HS-5 (cell line): Measurements from ENCODE around the gene MYH9.

ENCODE experiments used
- DNase-seq: peaks from one replicate; pipeline ENCODE4 v3.0.0-alpha.2; 2012; ENCODE audit warnings: low read depth

The MYH9 gene

GRCh38 chr22:36311386-36312085 lies 76.2 kb downstream of the MYH9 start:
- no peak for DNase-seq

DNA sequence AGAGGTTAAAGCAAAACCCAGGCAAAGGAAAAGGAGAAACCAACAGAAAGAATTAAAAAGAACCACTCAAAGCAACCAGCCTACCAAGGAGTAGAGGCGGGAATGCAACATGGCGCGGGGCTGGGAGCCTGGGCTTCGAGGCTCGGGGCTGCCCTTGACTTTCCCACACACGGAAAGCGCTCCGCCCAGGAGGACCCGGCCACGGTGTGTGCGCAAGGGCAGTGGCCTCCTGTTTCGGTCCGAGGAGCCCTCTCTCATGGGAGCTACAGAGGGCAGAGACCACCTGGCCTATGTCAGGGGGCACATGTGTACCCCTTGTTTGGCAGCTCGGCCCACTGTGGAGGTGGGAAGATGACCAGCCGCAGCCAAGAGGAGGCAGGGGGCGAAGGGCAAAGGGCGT lies 78.9 kb downstream of the MYH9 start:
- DNase-seq, result no peak

DNA sequence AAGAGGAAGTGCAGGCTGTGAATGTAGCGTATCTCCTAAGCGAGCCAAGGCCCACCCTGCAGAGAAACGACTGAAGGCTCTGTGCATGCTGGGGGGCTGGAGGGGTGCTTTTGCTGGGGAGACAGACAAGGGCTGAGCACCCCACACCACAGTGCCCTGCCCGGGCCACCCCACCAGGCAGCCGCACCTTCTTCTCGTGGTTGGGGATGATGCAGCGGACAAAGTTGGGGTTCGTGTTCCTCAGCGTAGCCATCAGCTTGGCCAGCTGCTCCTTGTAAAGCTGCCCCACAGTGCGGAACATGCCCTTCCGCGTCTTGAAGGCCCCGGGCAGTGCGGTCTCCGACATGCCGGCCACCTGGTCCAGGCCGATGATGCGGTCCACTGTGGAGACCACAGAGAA lies 81.5 kb downstream of the MYH9 start:
- no peak for DNase-seq

DNA sequence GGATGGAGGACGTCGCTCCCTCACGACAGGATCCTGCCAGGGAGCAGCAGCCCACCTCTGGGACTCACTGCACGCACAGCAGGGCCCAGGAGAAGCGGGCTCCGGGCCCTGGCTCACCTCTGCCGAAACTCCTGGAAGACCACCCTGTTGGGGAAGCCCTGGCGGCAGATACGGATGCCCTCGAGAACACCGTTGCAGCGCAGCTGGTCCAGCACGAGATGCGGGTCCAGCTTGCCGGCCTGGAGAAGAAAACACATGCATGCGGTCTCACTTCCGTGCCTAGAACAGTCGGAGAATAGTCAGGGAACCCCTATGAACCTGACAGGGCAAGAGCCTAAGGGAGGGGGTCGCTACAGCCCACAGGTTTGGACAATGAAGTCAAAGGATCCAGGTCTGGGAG lies 82.0 kb downstream of the MYH9 start:
- DNase-seq, result no peak

GRCh38 chr22:36304429-36304828 lies 83.3 kb downstream of the MYH9 start:
- DNase-seq, result no peak

GRCh38 chr22:36303874-36304273 lies 83.9 kb downstream of the MYH9 start:
- DNase-seq, result no peak

GRCh38 chr22:36303115-36303467 lies 84.7 kb downstream of the MYH9 start:
- DNase-seq, result no peak

DNA sequence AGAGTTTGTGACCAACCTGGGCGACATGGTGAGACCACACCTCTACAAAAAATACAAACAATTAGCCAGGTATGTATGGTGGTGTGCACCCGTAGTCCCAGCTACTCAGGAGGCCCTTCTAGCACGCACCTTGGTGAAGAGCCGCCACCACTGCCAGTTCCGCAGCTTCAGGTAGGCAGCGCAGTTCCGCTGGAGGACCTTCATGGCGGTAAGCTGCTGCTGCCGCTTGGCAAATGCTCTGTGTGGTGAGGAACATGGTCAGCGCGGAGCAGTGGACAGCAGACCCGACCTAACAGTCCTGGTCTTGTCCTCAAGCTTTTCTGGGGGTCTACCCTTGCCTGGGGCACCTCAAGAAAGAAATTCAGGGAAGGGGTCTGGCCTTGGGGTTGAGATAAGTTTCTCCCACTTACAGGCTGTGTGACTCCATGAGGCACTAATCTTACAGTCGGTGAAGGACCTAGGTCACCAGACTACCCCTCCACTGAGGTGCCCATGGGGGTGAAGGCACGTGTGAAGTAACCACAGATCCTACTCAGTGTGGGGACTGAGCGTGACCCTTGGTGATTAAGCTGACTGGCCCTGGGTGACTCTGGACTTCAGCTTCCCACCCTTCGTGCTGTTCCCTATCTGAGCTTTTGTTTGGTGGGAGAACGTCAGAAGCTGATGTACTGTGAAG lies 85.2 kb downstream of the MYH9 start:
- DNase-seq, result no peak

- no peak for DNase-seq
Measured at GRCh38 chr22:36301851-36302250, 85.9 kb downstream of the MYH9 start.

GRCh38 chr22:36301384-36301828 lies 86.4 kb downstream of the MYH9 start:
- DNase-seq, result no peak

DNA sequence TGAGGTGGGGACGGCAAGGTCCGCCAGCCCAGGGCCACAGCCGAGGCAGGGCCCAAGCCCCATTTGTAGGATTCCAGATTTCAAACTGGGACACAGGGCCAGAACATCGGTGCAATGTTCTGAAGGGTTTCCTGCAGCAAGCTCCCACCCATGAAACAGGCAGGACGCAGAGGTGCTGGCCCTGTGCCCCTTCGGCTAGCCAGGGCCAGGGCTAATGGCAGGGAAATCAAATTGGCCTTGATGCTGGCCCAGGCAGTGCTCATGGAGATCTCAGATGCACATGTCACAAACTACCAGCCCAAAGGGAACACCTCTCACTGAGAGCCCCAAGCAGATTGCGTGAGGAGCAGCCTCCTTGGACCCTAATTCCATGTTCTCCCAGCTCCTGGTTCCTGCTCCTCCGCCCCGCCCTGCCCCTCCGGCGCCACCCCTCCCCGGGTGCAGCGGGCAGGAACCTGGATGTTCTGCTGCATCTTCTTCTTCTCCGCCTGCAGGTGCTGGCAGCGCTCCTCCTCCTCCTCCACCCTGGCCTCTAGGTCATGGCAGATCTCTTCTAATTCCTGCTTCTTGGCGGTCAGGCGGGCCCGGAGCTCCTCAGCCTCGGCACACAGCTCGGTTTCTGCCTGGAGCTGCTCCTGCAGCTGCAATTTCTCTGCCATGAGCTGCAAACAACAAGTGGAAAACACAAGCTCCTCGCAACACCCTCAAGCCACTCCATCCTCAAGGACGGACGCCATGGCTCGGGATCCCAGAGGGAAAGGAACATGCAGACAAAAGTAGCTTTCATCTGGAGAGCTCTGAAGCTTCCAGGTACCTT lies 87.2 kb downstream of the MYH9 start:
- no peak for DNase-seq

GRCh38 chr22:36299911-36300310 lies 87.9 kb downstream of the MYH9 start:
- no peak for DNase-seq

GRCh38 chr22:36299295-36299694 lies 88.5 kb downstream of the MYH9 start:
- no peak for DNase-seq

- no peak for DNase-seq
Measured at GRCh38 chr22:36298601-36299000, 89.2 kb downstream of the MYH9 start.

DNA sequence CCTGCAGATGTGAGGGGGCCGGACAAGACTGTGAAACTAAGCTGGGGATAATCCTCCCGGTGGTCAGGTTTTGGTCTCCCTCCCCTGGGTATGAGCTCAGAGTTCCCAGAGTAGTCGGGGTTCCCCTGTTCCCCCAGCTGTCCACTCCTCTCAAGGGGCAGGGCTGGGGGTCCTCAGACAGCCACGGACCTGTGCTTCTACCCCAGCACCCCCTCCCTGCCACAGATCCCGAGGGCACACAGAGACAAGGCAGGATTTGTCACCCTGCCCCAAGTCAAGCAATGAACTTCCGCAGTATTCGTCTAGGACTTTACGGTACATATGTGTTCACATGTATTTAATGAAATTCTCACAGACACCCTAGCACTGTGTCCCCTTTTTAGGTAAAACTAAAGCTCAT lies 89.6 kb downstream of the MYH9 start:
- no peak for DNase-seq

GRCh38 chr22:36297568-36297967 lies 90.2 kb downstream of the MYH9 start:
- no peak for DNase-seq

- DNase-seq, result no peak
Measured at GRCh38 chr22:36296690-36297089, 91.1 kb downstream of the MYH9 start.

DNA sequence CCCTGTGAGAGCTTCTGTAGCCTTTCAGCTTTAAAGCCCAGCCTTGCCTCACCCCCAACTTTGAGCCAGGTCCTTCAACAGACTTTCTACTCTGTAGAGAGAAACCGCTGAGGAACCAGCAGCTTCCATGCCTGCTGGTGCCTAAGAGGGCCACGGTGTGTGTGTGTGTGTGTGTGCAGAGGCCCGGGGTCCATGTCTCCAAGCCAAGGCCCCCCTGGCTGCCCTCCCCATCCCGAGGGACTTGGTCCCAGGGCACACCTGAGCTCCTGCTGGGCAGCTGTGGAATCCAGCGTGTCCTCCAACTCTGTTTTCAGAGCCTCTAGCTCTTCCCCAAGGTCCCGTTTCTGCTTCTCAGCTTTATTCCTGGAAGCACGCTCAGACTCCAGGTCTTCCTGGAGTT lies 92.5 kb downstream of the MYH9 start:
- DNase-seq, result no peak

DNA sequence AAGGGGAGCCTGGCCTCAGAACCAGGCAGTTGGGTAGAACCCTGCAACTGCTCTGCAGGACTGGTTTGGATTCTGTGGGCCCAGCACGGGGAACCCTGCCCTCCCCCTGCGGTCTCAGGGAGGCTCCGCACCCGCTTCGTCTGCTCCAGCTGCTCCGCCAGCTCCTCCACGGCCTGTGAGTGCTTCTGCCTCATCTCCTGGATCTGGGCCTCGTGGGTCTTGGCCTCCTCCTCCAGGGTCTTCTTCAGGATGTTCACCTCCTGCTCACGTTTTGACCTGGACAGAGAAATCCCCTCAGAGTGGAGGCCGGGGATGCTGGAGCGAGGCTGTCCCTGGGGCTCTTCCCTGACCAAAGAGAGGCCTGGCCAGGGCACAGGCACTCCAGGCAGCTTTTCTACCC lies 93.0 kb downstream of the MYH9 start:
- no peak for DNase-seq

- DNase-seq, result no peak
Measured at GRCh38 chr22:36294293-36294620, 93.5 kb downstream of the MYH9 start.

DNA sequence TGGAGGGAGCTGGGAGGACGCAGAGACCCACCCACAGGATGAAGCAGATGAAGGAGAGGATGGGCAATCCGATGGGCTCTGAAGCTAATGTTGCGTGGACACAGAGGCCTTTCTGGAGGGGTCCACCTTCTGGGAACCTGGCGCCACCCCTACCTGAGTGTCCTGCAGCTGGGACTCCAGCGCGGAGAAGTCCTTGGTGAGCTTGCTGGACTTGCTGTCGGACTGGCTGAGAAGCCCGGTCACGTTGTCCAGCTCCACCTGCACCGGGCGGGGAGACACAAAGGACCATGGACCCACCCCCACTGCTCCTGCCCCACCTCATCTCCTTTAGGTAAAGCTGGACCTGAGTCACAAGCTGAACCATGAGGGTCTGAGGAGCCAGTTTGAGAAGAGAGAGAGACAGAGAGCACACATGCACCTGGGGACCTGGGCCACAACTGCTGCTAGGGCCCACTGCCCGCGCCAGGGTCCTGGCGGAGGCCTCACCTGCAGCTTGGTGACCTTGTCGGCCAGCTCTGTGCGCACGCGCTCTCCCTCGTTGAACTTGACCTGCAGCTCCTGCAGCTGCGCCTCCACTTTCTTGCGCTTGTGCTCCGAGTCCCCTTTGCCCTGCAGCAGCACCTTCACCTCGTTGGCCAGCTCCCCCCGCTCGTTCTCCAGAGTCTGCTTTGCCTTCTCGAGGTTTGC lies 94.0 kb downstream of the MYH9 start:
- DNase-seq, result no peak

DNA sequence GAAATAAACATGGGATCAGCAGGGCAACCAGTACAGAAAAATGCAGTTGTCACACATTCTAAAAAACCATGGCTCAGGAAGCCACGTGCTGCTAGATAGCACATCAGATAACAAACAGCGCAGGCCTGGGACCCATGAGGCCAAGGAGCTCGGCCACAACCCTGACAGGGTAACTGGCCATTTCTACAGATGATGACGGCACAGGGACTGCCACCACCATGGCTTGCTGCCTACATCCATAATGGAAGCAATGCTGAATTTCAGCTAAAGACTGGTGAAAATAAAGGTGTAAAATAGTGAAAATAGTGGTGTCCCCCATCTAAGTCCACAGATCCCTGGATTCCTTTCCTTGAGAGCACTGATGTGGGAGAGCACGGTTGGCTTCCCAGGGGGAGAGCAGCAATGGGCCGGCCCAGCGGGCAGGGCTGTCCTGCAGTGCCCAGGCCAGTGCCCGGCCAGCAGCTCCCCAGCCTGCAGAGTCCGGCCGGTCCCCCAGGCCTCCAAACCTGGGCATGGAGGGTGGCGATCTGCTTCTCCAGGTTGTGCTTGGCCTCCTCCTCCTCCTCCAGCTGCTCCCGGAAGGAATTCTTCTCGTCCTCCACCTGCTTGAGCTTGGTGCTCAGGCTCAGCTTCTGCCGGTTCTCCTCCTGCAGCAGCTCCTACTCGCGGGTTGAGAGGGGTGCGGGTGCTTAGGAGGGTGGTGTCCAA lies 94.8 kb downstream of the MYH9 start:
- no peak for DNase-seq
